HL-60 (cell line): Measurements from ENCODE around the gene ABCA7.

Source experiments
- DNase-seq, 2 experiments: peaks; one replicate each; pipeline ENCODE4 v3.0.0-alpha.2; 2010 to 2020; ENCODE audit warnings: low read depth in 1 of 2, low spot score in 1 of 2
- H3K27ac ChIP-seq: fragments of 250-450 bp; sonication (Bioruptor Pico); replicated peaks from 2 replicates; pipeline ENCODE4 v1.5.1; 2020; ENCODE audit warnings: mild to moderate bottlenecking, moderate library complexity
- H3K27me3 ChIP-seq: fragments of 250-450 bp; sonication (Bioruptor Pico); 2 replicates; pipeline ENCODE4 v1.5.1; 2021; ENCODE audit warnings: mild to moderate bottlenecking, moderate library complexity; ENCODE audit not compliant: insufficient read depth, poor library complexity, severe bottlenecking
- H3K4me3 ChIP-seq: replicated peaks from 2 replicates; pipeline ENCODE4 v1.5.1; 2011; ENCODE audit warnings: mild to moderate bottlenecking, control low read depth, low read length; ENCODE audit not compliant: insufficient read depth
- GABPA ChIP-seq: IDR thresholded peaks from 2 replicates; pipeline ENCODE4 v1.6.1; 2012; ENCODE audit warnings: low read depth
- POLR2AphosphoS5 ChIP-seq: IDR thresholded peaks from 2 replicates; pipeline ENCODE4 v1.6.1; 2012; ENCODE audit warnings: low read depth
- SPI1 ChIP-seq: IDR thresholded peaks from 2 replicates; pipeline ENCODE4 v1.6.1; 2012; ENCODE audit warnings: low read depth, mild to moderate bottlenecking, borderline replicate concordance
- TF ChIP-seq, protein P1 (sequence below): IDR thresholded peaks from 2 replicates; pipeline ENCODE4 v1.6.1; 2012; ENCODE audit warnings: low read depth; ENCODE audit not compliant: insufficient replicate concordance
- TF ChIP-seq, protein P2 (sequence below): IDR thresholded peaks from one replicate; pipeline ENCODE4 v1.5.1; 2011; ENCODE audit warnings: low read length, control low read depth, inconsistent platforms; ENCODE audit not compliant: insufficient read depth

Gene ABCA7

DNA sequence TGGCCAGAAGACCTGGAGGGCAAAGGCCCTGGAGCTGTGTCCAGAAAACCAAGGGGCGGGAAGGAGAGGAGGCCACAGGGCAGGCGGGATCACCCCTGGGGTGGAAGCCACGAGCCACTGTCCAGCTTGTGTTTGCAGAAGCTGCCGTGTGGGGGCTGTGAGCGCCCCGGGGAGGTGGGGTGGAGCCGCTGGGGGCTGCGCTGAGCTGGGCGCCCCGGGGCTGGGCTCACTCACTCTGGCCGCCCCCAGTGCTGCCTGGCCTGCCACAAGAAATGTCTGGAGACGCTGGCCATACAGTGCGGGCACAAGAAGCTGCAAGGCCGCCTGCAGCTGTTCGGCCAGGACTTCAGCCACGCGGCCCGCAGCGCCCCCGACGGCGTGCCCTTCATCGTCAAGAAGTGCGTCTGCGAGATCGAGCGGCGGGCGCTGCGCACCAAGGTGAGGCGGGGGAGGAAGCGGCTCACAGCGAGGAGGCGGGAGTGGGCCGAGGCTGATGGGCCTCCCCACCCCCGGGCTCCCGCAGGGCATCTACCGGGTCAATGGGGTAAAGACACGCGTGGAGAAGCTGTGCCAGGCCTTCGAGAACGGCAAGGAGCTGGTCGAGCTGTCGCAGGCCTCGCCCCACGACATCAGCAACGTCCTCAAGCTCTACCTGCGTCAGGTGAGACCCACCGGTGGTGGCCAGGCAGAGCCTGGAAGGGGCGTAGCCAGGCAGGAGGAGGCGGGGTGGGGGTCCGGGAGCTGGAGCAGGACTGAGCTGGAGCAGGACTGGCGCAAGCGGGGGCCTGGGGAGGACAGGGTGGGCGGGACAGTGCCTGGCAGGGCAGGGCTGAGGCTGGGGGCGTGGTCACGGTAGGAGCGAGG lies 41.6 kb downstream of the ABCA7 start:
- no peak for DNase-seq
- H3K27ac ChIP-seq, result no peak overlapping the region
- no peaks in the 10 kb centered on the region for H3K27me3 ChIP-seq
- TF ChIP-seq, protein P1, sequence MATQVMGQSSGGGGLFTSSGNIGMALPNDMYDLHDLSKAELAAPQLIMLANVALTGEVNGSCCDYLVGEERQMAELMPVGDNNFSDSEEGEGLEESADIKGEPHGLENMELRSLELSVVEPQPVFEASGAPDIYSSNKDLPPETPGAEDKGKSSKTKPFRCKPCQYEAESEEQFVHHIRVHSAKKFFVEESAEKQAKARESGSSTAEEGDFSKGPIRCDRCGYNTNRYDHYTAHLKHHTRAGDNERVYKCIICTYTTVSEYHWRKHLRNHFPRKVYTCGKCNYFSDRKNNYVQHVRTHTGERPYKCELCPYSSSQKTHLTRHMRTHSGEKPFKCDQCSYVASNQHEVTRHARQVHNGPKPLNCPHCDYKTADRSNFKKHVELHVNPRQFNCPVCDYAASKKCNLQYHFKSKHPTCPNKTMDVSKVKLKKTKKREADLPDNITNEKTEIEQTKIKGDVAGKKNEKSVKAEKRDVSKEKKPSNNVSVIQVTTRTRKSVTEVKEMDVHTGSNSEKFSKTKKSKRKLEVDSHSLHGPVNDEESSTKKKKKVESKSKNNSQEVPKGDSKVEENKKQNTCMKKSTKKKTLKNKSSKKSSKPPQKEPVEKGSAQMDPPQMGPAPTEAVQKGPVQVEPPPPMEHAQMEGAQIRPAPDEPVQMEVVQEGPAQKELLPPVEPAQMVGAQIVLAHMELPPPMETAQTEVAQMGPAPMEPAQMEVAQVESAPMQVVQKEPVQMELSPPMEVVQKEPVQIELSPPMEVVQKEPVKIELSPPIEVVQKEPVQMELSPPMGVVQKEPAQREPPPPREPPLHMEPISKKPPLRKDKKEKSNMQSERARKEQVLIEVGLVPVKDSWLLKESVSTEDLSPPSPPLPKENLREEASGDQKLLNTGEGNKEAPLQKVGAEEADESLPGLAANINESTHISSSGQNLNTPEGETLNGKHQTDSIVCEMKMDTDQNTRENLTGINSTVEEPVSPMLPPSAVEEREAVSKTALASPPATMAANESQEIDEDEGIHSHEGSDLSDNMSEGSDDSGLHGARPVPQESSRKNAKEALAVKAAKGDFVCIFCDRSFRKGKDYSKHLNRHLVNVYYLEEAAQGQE, result no peak
- TF ChIP-seq SPI1, result no peak
- TF ChIP-seq, protein P2, sequence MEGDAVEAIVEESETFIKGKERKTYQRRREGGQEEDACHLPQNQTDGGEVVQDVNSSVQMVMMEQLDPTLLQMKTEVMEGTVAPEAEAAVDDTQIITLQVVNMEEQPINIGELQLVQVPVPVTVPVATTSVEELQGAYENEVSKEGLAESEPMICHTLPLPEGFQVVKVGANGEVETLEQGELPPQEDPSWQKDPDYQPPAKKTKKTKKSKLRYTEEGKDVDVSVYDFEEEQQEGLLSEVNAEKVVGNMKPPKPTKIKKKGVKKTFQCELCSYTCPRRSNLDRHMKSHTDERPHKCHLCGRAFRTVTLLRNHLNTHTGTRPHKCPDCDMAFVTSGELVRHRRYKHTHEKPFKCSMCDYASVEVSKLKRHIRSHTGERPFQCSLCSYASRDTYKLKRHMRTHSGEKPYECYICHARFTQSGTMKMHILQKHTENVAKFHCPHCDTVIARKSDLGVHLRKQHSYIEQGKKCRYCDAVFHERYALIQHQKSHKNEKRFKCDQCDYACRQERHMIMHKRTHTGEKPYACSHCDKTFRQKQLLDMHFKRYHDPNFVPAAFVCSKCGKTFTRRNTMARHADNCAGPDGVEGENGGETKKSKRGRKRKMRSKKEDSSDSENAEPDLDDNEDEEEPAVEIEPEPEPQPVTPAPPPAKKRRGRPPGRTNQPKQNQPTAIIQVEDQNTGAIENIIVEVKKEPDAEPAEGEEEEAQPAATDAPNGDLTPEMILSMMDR, result no peak
- TF ChIP-seq GABPA, result no peak
- TF ChIP-seq POLR2AphosphoS5, result no peak
- H3K4me3 ChIP-seq, result no peak overlapping the region

DNA sequence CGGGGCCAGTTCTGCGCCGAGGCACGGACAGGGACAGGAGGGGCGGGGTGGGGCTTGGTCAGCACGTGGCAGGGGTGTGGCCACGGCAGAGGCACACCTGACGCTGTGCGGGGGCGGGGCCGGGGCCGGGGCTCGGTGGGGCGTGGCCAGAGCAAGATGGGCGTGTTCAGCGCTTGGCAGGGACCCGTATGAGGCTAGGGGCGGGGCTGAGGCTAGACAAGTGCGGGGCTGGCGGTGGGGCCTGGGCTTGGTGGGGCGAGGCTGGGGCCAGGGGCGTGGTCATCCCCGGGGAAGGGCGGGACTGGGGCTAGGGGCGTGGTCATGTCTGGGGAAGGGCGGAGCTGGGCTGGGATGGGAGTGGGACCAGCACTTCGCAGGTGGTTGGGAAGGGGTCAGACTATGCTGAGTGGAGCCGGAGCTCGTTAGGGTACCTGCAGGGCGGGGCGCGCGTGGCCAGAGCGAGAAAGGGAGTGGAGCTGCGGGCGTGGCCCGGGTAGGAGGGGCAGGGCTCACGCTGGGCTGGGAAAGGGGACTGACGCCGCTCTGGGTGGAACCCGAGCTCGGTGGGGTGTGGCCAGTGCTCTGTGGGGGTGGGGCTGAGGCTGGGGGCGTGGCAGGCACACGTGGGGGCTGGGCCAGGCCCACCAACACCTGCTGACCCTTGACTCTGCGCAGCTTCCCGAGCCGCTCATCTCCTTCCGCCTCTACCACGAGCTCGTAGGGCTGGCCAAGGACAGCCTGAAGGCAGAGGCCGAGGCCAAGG lies 42.4 kb downstream of the ABCA7 start:
- DNase-seq, result no peak
- H3K27ac ChIP-seq, result no peak overlapping the region
- TF ChIP-seq, protein P1, result no peak
- TF ChIP-seq SPI1 (no peak), POLR2AphosphoS5 (no peak), GABPA (no peak)
- TF ChIP-seq, protein P2, result no peak
- H3K4me3 ChIP-seq, result no peak overlapping the region
- H3K27me3 ChIP-seq, result no peaks in the 10 kb centered on the region

DNA sequence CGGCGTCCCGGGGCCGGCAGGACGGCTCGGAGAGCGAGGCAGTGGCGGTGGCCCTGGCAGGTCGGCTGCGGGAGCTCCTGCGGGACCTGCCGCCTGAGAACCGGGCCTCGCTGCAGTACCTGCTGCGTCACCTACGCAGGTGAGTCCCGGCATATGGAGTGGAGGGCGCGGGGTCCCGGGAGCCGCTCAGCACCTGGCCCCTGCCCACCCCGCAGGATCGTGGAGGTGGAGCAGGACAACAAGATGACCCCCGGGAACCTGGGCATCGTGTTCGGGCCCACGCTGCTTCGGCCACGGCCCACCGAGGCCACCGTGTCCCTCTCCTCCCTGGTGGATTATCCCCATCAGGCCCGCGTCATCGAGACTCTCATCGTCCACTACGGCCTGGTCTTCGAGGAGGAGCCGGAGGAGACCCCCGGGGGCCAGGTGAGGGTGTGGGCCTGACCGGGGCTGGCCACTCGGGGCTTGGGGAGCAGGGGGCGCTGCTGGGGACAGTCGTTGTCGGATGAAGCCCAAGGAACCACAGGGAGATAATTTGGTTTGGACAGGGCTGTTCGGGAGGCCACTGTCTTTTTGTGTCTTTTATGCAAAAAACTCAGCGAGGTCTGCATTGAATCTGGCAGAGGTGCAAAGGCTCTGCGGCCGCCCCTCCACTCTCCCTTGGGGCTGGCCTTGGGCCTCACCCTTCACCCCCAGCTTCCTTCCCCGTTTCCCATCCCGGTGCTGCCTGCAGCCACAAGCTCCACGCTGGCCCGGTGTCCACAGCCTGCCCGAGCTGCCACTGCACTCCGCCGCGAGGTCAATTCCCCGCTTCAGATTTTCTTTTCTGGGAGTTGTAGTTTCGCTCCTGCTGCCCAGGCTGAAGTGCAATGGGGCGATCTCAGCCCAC lies 43.3 kb downstream of the ABCA7 start:
- Histone ChIP-seq H3K27ac (no peak overlapping the region), H3K27me3 (no peaks in the 10 kb centered on the region), H3K4me3 (no peak overlapping the region)
- DNase-seq, result no peak
- TF ChIP-seq, protein P1, result no peak
